Fibroblast of the aortic adventitia (primary cell): ENCODE measurements around the gene RNF220. TPM values are rescaled to one million over a fixed set of nuclear protein-coding genes. Genes with fewer than 3 reads are reported as not detected.

Experiments
- DNase-seq: peaks from one replicate; pipeline ENCODE4 v3.0.0-alpha.2; 2010; ENCODE audit warnings: low read depth
- H3K4me3 ChIP-seq: 2 replicates; pipeline ENCODE4 v1.5.1; 2011; ENCODE audit warnings: low read depth, mild to moderate bottlenecking, control low read depth, low read length, moderate library complexity
- total RNA-seq: library from RNA; depleted of rRNA; stranded (reverse); fragments of >200 nt; gene quantifications from 2 replicates; pipeline ENCODE4 v1.2.3, GENCODE V29; 2012; ENCODE audit warnings: low replicate concordance
- TF ChIP-seq, protein P1 (sequence below): IDR thresholded peaks from 2 replicates; pipeline ENCODE4 v1.5.1; 2011; ENCODE audit warnings: mild to moderate bottlenecking, low read length, control low read depth, inconsistent platforms; ENCODE audit not compliant: insufficient read depth

Gene RNF220
- total RNA-seq, 1 donor, result 51.2 TPM

DNA sequence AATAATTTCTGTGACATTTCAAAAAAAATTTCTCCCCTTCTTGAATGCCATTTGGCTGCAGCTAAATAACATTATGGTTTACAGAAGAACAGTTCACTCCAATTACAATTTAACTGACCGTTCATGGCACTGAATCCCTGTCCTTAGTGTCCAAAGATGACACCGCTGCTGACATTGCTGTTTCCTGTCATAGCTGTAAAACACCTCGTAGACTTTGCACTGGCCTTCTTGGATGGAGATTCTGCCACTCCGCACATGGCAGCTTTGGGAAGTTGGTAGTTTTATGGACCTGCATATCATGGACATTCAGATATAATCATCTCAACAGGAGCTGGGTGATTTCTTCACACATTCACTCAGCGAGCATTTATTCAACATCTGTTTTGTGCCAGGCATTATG lies 274.4 kb downstream of the RNF220 start:
- no peak for DNase-seq
- no peak overlapping the region for H3K4me3 ChIP-seq
- TF ChIP-seq, protein P1, sequence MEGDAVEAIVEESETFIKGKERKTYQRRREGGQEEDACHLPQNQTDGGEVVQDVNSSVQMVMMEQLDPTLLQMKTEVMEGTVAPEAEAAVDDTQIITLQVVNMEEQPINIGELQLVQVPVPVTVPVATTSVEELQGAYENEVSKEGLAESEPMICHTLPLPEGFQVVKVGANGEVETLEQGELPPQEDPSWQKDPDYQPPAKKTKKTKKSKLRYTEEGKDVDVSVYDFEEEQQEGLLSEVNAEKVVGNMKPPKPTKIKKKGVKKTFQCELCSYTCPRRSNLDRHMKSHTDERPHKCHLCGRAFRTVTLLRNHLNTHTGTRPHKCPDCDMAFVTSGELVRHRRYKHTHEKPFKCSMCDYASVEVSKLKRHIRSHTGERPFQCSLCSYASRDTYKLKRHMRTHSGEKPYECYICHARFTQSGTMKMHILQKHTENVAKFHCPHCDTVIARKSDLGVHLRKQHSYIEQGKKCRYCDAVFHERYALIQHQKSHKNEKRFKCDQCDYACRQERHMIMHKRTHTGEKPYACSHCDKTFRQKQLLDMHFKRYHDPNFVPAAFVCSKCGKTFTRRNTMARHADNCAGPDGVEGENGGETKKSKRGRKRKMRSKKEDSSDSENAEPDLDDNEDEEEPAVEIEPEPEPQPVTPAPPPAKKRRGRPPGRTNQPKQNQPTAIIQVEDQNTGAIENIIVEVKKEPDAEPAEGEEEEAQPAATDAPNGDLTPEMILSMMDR, result no peak

DNA sequence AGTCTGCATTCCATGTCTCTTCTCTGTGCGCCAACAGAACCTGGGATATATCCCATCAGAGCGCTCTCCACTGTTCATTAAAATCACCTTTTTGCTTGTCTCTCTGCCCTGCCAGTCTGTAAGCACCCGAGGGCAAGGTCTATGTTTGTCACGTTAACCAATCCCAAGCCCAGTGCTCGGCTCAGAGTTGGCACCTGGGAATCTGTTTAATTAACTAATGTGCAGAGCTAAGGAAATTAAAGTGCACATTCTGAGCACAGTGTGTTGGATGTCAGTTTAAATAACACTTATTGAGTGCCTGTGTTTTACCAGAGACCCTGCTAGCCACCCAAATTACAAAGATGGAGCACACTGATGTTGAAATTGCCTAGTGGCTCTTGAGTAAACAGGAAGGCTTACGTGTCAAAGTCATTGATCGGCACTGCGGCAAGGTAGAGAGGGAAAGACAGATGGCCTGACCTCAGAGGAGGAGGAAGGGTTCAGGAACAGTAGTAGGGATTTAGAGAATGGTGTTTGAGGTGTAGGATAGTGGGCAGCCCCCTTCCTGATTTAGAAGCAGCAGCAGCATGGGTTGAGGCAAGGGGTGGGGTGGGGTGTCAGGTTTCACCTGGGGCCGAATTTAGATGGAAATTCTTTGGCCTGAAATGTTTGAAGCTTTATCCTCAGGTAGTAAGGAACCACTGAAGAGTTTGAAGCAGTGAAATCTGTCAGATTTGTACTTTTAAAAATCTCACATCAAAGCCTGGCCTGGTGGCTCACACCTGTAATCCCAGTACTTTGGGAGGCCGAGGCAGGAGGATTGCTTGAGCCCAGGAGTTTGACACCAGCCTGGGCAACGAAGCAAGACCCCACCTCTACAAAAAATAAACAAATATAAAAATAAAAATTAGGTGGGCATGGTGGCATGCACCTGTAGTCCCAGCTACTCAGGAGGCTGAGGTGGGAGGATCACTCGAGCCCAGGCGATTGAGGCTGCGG lies 277.1 kb downstream of the RNF220 start:
- TF ChIP-seq, protein P1, result no peak
- H3K4me3 ChIP-seq, result no peak overlapping the region
- DNase-seq, result no peak

DNA sequence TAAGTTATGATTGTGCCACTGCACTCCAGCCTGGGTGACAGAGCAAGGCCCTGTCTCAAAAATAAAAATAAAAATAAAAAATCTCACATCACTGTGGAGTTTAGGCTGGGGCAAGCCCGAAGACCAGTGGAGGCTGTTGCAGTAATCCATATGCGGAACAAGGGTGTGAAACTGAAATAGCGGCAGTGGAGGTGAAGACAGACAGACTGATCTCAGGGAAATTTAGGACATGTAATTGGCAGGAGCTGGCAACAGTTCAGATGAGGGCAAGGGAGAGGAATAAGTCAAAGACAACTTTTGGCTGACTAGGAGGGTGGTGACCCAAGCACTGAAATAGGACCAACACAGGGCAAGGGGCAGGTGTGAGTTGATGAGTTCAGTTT lies 277.8 kb downstream of the RNF220 start:
- TF ChIP-seq, protein P1, result no peak
- no peak for DNase-seq
- H3K4me3 ChIP-seq, result no peak overlapping the region

DNA sequence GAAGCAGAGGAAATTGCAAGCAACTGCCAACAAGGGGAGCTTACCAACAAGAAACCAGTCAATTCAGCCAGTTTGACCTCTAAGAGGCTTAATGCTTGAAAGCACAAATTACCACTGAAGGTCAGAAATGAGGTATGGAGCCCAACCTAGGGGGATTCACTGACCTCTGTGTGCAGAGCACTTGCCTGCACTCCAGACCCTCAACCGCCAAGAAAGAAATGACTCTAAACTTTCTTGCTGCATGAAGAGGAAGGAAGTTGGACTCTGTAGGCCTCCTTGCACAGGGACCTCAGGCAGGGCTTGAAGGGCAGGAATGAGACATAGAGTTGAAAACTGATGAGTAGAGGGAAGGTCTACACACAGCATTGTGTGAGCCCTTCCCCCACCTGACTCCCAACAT lies 279.5 kb downstream of the RNF220 start:
- TF ChIP-seq, protein P1, result no peak
- no peak for DNase-seq
- H3K4me3 ChIP-seq, result no peak overlapping the region

DNA sequence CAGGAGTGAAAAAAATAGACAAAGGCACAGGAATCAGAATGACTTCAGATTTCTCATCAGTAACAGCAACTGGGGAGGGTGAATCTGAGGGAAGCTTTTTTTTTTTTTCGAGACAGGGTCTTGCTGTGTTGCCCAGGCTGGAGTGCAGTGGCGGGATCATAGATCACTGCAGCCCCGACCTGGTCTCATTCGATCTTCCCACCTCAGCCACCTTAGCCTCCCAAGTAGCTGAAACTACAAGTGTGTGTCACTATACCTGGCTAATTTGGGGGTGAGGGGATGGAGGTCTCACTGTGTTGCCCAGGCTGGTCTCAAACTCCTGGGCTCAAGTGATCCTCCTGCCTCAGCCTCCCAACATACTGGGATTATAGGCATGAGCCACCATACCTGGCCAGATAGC lies 280.2 kb downstream of the RNF220 start:
- H3K4me3 ChIP-seq, result no peak overlapping the region
- TF ChIP-seq, protein P1, result no peak
- no peak for DNase-seq

DNA sequence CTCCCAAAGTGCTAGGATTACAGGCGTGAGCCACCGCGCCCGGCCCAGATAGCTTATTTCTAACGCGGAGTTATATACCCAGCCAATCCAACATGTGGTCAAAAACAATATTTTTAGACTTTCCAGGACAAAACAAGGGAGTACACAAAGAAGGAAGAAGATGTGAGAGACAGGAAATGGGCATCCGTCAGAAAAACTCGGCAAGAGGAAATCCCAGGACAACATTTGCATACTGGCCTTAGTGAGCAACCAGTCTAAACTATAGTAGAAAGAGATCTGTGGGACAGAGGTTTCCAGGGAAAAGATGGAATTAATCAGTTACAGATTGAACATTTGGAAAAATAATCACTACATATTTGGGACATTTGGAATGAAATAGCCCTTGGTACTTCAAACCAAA lies 280.8 kb downstream of the RNF220 start:
- no peak for DNase-seq
- no peak overlapping the region for H3K4me3 ChIP-seq
- TF ChIP-seq, protein P1, result no peak
